Cardiac muscle cell (in vitro differentiated cells and primary cell): ENCODE data around the gene CACNA2D3. TPM values are rescaled to one million over a fixed set of nuclear protein-coding genes. Genes with fewer than 3 reads are reported as not detected.

Experiments used
- DNase-seq, 2 donors: peaks; one replicate each; pipeline versions ENCODE4 v3.0.0 to v3.0.0-alpha.2; 2010 to 2017; ENCODE audit warnings: low read depth in 1 of 2, low spot score in 1 of 2
- H3K27ac ChIP-seq: fragments of 200-600 bp; sonication (generic); 2 replicates; pipeline ENCODE4 v1.5.1; 2016
- H3K27me3 ChIP-seq: fragments of 200-600 bp; sonication (generic); 2 replicates; pipeline ENCODE4 v1.6.0; 2016; ENCODE audit warnings: control low read depth
- H3K36me3 ChIP-seq: fragments of 200-600 bp; sonication (generic); 2 replicates; pipeline ENCODE4 v1.5.1; 2016; ENCODE audit warnings: control low read depth
- H3K4me1 ChIP-seq: fragments of 200-600 bp; sonication (generic); 2 replicates; pipeline ENCODE4 v1.8.1; 2017; ENCODE audit warnings: low read depth, mild to moderate bottlenecking, mixed run types
- H3K4me3 ChIP-seq: fragments of 200-600 bp; sonication (generic); 2 replicates; pipeline ENCODE4 v1.5.1; 2016; ENCODE audit warnings: mild to moderate bottlenecking
- H3K9me3 ChIP-seq: fragments of 200-600 bp; sonication (generic); 2 replicates; pipeline ENCODE4 v1.5.1; 2017; ENCODE audit warnings: low read depth, mild to moderate bottlenecking, control low read depth
- CTCF ChIP-seq: IDR thresholded peaks from 2 replicates; pipeline ENCODE4 v1.5.1; 2012; ENCODE audit warnings: low read depth, mild to moderate bottlenecking, low read length
- polyA plus RNA-seq: library from polyadenylated mRNA; unstranded; fragments of >200 nt; fragmentation: Nextera tagmentation; extraction: Ambion mirVana; gene quantifications from 2 replicates; pipeline ENCODE4 v1.2.1, GENCODE V29; 2016
- total RNA-seq: library from RNA; depleted of rRNA; stranded (reverse); fragments of >200 nt; gene quantifications from 2 replicates; pipeline ENCODE4 v1.2.3, GENCODE V29; 2016

Gene CACNA2D3
- total and polyA plus RNA-seq, 2 experiments from 2014 or later: 0.45 to 0.59 TPM

GRCh38 chr3:54344601-54345231, 222.4 kb downstream of the CACNA2D3 start:
- no peak for TF ChIP-seq CTCF
- Histone ChIP-seq H3K27me3 (no peaks in the 10 kb centered on the region), H3K9me3 (no peaks in the 10 kb centered on the region), H3K4me1 (peaks cover 8% of the 10 kb centered on the region), H3K27ac (no peak overlapping the region), H3K4me3 (no peak overlapping the region), H3K36me3 (no peaks in the 10 kb centered on the region)
- DNase-seq: no peak

- H3K27ac ChIP-seq: no peak overlapping the region
- DNase-seq: no peak
Measured at GRCh38 chr3:54345847-54346375, 223.6 kb downstream of the CACNA2D3 start.

GRCh38 chr3:54347060-54347459, 224.7 kb downstream of the CACNA2D3 start:
- H3K36me3 ChIP-seq: no peaks in the 10 kb centered on the region
- no peaks in the 10 kb centered on the region for H3K9me3 ChIP-seq
- DNase-seq: no peak
- H3K4me1 ChIP-seq: peaks cover 10% of the 10 kb centered on the region
- TF ChIP-seq CTCF: no peak
- no peaks in the 10 kb centered on the region for H3K27me3 ChIP-seq
- no peak overlapping the region for H3K27ac ChIP-seq
- no peak overlapping the region for H3K4me3 ChIP-seq

More at GRCh38 chr3:54345847-54346375, 223.6 kb downstream of the CACNA2D3 start:
- H3K9me3 ChIP-seq: no peaks in the 10 kb centered on the region
- TF ChIP-seq CTCF: no peak
- H3K4me1 ChIP-seq: peaks cover 10% of the 10 kb centered on the region
- no peak overlapping the region for H3K4me3 ChIP-seq
- H3K36me3 ChIP-seq: no peaks in the 10 kb centered on the region
- no peaks in the 10 kb centered on the region for H3K27me3 ChIP-seq

DNA sequence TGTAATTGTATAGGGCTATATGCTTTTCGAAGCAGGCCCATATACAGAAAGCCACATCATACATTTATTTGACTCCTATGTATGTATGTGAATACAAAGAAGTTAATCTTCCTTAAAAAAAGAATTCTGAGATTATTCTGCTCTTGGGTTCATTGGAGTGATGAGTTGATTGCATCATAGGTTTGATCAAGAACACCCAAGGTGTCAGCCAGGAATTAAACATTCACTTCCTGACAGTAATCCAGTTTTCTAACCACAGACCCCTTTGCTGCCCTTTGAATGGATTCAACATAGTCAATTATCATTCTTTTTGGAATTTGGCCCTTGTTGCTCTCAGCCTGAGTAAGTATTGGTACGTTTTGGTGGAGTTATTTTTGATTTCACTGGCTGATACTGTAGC, 225.6 kb downstream of the CACNA2D3 start:
- Histone ChIP-seq H3K27ac (no peak overlapping the region), H3K27me3 (no peaks in the 10 kb centered on the region), H3K36me3 (no peaks in the 10 kb centered on the region), H3K4me1 (peaks cover 10% of the 10 kb centered on the region), H3K9me3 (no peaks in the 10 kb centered on the region), H3K4me3 (no peak overlapping the region)
- DNase-seq: no peak
- TF ChIP-seq CTCF: no peak

GRCh38 chr3:54349231-54349652, 226.9 kb downstream of the CACNA2D3 start:
- no peak overlapping the region for H3K27ac ChIP-seq
- DNase-seq: peak; percentile 26 to 50

More at GRCh38 chr3:54349231-54349652, 226.9 kb downstream of the CACNA2D3 start:
- no peaks in the 10 kb centered on the region for H3K36me3 ChIP-seq
- H3K4me1 ChIP-seq: peaks cover 10% of the 10 kb centered on the region
- H3K9me3 ChIP-seq: no peaks in the 10 kb centered on the region
- TF ChIP-seq CTCF: no peak
- H3K4me3 ChIP-seq: no peak overlapping the region
- H3K27me3 ChIP-seq: no peaks in the 10 kb centered on the region
